K562 (cell line): ENCODE data around the gene LTN1. TPM values are rescaled to one million over a fixed set of nuclear protein-coding genes. Genes with fewer than 3 reads are reported as not detected.

Experiments
- ARID3A ChIP-seq: IDR thresholded peaks from 2 replicates; pipeline ENCODE4 v1.6.1; 2012; ENCODE audit warnings: low read depth, low read length, improper control_type of control experiment, borderline replicate concordance
- PML ChIP-seq: IDR thresholded peaks from 2 replicates; pipeline ENCODE4 v1.6.1; 2012; ENCODE audit warnings: low read length, inconsistent platforms
- SRSF3 ChIP-seq: fragments of 200-400 bp; formaldehyde crosslinking; IDR thresholded peaks from 2 replicates; pipeline ENCODE4 v1.6.1; 2016; ENCODE audit warnings: mild to moderate bottlenecking, low read length, moderate library complexity; ENCODE audit not compliant: insufficient read depth
- TEAD1 ChIP-seq, 2 experiments: fragments of 450-650 bp in 1 of 2; sonication (generic) in 1 of 2; formaldehyde crosslinking; IDR thresholded peaks; 2 replicates each; pipeline versions ENCODE4 v1.4.0 to v1.8.0; 2020 to 2022; ENCODE audit warnings: mild to moderate bottlenecking in 2 of 2, missing genetic modification reagents in 1 of 2
- ZNF717 ChIP-seq: fragments of 250-450 bp; sonication (Bioruptor Pico); IDR thresholded peaks from 2 replicates; pipeline ENCODE4 v1.5.0; 2021
- polyA plus RNA-seq, 8 experiments: library from polyadenylated mRNA; depleted of rRNA in 4 of 8; stranded (reverse) in 5 of 8; unstranded in 3 of 8; fragments of >200 nt; fragmentation: Nextera tagmentation in 2 of 8; fragmentation: Illumina TruSeq in 1 of 8; extraction: Ambion mirVana in 2 of 8; extraction: Trizol in 1 of 8; gene quantifications; 2 replicates each; pipeline versions ENCODE4 v1.2.1 to v1.2.3, GENCODE V29; 2011 to 2014; ENCODE audit warnings: inconsistent platforms in 1 of 8, missing spikeins in 1 of 8
- total RNA-seq, 7 experiments: library from RNA; depleted of rRNA in 6 of 7; stranded (reverse); fragments of >200 nt in 6 of 7; fragmentation: Illumina TruSeq in 2 of 7; extraction: Trizol in 2 of 7; gene quantifications; 2 replicates each; pipeline versions ENCODE4 v1.2.1 to v1.2.3, GENCODE V29; 2011 to 2021; ENCODE audit warnings: low replicate concordance in 1 of 7
- TF ChIP-seq, protein P1 (sequence below): sonication (generic); formaldehyde crosslinking; IDR thresholded peaks from 2 replicates; pipeline ENCODE4 v1.8.1; 2023; ENCODE audit warnings: mild to moderate bottlenecking, missing genetic modification reagents
- TF ChIP-seq, protein P2 (sequence below), 2 experiments: fragments of 450-650 bp; IDR thresholded peaks; 2 replicates each; pipeline ENCODE4 v1.6.1; 2016; ENCODE audit warnings: mild to moderate bottlenecking in 2 of 2, borderline replicate concordance in 1 of 2, low read depth in 1 of 2, moderate library complexity in 1 of 2

LTN1 gene
- total and polyA plus RNA-seq, 9 of the 15 experiments (the other 6 are each of a cell fraction or from before 2014, with no cell fraction given): 15.7 to 49.6 (median 28.7) TPM

GRCh38 chr21:28937737-28938136 lies 54.9 kb downstream of the LTN1 start (continued):
- no peak for TF ChIP-seq TEAD1 (CRISPR knock-in tag; IDR thresholded peaks at IDR 0.05)
- TF ChIP-seq, protein P1, sequence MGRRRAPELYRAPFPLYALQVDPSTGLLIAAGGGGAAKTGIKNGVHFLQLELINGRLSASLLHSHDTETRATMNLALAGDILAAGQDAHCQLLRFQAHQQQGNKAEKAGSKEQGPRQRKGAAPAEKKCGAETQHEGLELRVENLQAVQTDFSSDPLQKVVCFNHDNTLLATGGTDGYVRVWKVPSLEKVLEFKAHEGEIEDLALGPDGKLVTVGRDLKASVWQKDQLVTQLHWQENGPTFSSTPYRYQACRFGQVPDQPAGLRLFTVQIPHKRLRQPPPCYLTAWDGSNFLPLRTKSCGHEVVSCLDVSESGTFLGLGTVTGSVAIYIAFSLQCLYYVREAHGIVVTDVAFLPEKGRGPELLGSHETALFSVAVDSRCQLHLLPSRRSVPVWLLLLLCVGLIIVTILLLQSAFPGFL (CRISPR knock-in tag): no peak
- no peak for TF ChIP-seq ZNF717 (CRISPR knock-in tag)
- TF ChIP-seq, protein P2, sequence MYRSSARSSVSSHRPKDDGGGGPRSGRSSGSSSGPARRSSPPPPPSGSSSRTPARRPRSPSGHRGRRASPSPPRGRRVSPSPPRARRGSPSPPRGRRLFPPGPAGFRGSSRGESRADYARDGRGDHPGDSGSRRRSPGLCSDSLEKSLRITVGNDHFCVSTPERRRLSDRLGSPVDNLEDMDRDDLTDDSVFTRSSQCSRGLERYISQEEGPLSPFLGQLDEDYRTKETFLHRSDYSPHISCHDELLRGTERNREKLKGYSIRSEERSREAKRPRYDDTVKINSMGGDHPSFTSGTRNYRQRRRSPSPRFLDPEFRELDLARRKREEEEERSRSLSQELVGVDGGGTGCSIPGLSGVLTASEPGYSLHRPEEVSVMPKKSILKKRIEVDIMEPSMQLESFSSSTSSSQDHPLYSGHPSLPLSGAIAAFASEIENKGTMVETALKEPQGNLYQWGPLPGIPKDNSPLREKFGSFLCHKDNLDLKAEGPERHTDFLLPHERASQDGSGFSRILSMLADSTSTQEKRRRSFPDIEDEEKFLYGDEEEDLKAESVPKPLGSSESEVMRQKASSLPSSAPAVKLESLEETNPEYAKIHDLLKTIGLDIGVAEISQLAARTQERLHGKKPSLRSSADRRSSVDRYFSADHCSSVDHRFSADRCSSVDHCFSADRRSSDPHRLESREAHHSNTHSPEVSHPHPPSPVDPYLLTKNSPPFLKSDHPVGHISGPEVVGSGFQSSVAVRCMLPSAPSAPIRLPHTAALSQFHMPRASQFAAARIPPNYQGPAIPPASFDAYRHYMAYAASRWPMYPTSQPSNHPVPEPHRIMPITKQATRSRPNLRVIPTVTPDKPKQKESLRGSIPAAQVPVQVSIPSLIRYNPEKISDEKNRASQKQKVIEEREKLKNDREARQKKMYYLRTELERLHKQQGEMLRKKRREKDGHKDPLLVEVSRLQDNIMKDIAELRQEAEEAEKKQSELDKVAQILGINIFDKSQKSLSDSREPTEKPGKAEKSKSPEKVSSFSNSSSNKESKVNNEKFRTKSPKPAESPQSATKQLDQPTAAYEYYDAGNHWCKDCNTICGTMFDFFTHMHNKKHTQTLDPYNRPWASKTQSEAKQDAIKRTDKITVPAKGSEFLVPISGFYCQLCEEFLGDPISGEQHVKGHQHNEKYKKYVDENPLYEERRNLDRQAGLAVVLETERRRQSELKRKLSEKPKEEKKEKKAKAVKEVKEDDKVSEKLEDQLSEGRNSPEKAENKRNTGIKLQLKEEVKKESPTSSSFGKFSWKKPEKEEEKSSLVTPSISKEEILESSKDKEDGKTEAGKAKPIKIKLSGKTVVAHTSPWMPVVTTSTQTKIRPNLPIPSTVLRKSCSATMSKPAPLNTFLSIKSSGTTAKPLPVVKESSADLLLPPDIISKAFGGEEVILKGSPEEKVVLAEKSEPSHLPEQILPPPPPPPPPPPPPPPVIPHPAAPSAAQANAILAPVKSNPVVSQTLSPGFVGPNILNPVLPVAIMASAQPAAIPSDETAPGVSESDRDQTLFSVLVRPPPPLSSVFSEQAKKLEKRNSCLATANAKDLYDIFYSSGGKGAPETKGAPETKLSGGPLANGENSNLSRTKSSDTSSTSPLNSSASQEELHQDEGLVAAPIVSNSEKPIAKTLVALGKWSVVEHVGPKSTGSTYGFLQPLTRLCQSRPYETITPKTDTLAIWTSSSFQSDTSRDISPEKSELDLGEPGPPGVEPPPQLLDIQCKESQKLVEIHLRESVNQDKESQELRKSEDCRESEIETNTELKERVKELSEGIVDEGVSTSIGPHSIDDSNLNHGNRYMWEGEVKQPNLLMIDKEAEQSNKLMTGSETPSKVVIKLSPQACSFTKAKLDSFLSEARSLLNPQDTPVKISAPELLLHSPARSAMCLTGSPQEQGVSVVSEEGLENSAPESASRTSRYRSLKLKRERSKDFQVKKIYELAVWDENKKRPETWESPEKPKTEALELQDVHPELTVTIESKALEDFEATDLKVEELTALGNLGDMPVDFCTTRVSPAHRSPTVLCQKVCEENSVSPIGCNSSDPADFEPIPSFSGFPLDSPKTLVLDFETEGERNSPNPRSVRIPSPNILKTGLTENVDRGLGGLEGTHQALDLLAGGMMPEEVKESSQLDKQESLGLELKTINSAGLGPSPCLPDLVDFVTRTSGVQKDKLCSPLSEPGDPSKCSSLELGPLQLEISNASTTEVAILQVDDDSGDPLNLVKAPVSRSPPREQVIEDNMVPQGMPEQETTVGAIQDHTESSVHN (IDR thresholded peaks at IDR 0.05; ENCODE audit: borderline replicate concordance in 1 of 2, low read depth in 1 of 2): no peak
- TF ChIP-seq ARID3A: no peak
- TF ChIP-seq SRSF3: no peak
- TF ChIP-seq PML: no peak
